ENCODE measurements around the gene MED13L.
A peak's percentile ranks its signal among the peaks of the same experiment; 100 is the strongest.

MED13L gene

DNA sequence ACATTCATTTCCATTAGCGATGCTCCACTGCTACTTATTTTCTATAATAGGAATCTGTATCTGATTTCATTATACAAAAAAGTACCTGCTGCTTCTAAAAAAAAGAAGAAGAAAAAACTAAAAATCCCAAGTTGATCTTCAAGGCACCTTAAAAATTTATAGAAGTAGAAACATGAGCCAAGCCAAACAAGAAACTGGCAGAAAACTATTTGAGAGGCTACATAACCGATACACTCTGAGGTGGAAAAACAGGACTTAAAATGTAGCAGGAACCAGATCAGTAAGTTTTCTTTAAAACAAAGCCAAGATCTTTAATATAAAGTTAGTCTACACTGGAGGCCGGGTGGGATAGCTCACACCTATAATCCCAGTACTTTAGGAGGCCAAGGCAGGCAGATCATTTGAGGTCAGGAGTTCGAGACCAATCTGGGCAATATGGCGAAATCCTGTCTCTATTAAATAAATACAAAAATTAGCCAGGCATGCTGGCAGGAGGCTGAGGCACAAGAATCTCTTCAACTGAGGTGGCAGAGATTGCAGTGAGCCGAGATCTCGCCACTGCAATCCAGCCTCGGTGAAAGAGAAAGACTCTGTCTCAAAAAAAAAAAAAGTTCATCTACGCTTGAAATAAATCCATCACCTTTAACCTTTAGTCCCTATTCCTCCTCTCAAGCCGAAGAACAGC lies 278.6 kb downstream of the MED13L start:
- DNase-seq (ENCODE audit: low read depth): peak; percentile 26
- no peak overlapping the region for H3K4me3 ChIP-seq (ENCODE audit: low read depth, low read length)
- TF ChIP-seq, protein P1, sequence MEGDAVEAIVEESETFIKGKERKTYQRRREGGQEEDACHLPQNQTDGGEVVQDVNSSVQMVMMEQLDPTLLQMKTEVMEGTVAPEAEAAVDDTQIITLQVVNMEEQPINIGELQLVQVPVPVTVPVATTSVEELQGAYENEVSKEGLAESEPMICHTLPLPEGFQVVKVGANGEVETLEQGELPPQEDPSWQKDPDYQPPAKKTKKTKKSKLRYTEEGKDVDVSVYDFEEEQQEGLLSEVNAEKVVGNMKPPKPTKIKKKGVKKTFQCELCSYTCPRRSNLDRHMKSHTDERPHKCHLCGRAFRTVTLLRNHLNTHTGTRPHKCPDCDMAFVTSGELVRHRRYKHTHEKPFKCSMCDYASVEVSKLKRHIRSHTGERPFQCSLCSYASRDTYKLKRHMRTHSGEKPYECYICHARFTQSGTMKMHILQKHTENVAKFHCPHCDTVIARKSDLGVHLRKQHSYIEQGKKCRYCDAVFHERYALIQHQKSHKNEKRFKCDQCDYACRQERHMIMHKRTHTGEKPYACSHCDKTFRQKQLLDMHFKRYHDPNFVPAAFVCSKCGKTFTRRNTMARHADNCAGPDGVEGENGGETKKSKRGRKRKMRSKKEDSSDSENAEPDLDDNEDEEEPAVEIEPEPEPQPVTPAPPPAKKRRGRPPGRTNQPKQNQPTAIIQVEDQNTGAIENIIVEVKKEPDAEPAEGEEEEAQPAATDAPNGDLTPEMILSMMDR (conservative IDR thresholded peaks at IDR 0.05; ENCODE audit: low read depth, low read length): no peak

- peak; percentile 78 for DNase-seq (ENCODE audit: low read depth)
- TF ChIP-seq, protein P1 (conservative IDR thresholded peaks at IDR 0.05; ENCODE audit: low read depth, low read length): peak; percentile 64
Measured at GRCh38 chr12:115998119-115998633, 279.3 kb downstream of the MED13L start.

GRCh38 chr12:115993737-115994136 lies 283.8 kb downstream of the MED13L start:
- no peak overlapping the region for H3K4me3 ChIP-seq (ENCODE audit: low read depth, low read length)
- DNase-seq (ENCODE audit: low read depth): no peak
- TF ChIP-seq, protein P1 (conservative IDR thresholded peaks at IDR 0.05; ENCODE audit: low read depth, low read length): no peak

More at GRCh38 chr12:115998119-115998633, 279.3 kb downstream of the MED13L start:
- H3K4me3 ChIP-seq (ENCODE audit: low read depth, low read length): no peak overlapping the region

DNA sequence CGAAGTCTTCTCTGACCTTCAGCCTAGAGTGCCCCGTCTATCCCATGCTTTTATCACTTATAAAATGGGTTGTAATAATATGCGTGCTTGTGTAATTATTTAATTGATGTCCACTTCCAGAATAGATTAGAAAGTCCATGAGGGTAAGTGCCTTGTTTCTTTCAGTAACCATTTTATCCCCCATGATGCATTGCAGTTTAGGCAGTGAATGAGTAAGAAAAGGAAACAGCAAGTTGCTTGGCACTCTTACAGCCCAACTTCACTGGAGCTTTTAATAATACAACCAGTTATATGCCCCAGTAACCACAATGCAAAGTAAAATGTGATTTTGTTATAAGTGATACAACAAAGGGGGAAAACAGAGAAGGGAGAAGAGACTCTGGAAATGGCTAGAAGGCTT lies 287.3 kb downstream of the MED13L start:
- H3K4me3 ChIP-seq (ENCODE audit: low read depth, low read length): no peak overlapping the region
- TF ChIP-seq, protein P1 (conservative IDR thresholded peaks at IDR 0.05; ENCODE audit: low read depth, low read length): no peak
- DNase-seq (ENCODE audit: low read depth): no peak

DNA sequence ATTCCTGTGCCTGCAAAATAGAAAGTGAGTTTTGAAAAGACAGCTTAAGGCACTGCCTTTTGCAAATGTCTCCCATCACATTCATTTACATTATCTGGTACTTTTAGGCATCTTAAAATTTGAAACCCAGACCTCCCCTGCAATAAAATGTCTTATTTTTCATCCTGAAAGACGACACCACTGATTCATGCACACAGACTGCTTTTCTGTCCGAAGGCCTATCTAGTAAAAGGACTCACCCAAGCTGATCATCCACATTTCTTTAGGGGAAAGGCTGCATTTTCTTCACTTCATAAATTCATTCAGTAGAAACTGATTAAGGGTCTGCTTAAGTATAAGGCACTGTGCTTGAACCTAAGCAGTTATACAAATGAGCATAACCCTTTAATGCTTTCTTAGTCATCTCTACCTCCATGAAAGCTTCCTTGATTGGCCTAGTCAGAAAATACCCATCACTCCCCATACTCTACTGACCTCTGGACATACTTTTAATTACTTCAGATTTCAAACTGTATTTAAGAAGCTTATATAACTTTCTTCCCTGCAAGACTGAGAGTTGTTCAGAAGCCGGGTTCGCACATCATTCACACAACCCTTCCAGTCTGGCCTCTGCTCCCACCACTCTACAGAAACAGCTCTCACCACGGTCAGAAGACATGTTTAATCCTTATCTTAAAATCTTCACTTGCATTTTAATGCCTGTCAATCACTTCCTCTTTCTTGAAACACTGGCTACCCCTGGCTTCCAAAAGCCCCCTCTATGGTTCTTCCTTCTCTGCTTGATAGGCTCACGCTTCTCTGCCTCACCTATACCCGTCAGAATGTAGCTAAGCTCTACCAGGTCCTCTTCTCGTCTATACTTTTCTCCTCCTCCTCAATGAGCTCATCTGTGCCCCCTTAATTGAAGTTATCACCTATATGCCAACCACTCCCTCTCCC lies 288.6 kb downstream of the MED13L start:
- no peak overlapping the region for H3K4me3 ChIP-seq (ENCODE audit: low read depth, low read length)
- no peak for DNase-seq (ENCODE audit: low read depth)
- TF ChIP-seq, protein P1 (conservative IDR thresholded peaks at IDR 0.05; ENCODE audit: low read depth, low read length): no peak

DNA sequence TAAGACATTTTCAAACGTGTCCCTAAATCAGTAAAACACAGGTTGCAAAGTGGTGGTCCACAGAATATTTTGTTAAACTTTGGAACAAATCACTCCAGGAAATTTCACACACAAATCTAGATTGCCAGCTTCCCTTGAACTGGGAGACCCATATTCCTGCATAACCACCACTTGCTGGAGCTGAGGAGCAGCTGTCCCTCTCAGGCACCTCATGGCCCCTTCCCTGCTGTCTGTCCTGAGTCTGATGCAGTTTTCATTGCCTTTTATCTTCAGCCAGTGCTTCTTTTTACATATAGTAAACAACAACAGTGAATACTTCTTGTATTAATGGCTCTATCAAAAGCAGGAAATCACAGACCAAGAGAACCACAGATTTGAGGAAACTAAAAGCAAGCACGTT lies 289.3 kb downstream of the MED13L start:
- no peak for DNase-seq (ENCODE audit: low read depth)
- TF ChIP-seq, protein P1 (conservative IDR thresholded peaks at IDR 0.05; ENCODE audit: low read depth, low read length): no peak
- no peak overlapping the region for H3K4me3 ChIP-seq (ENCODE audit: low read depth, low read length)

All from choroid plexus epithelial cell (primary cell).